CD4-positive, alpha-beta T cell treated with Interleukin-4 for 1 hour (primary cell): Measurements from ENCODE around the gene PDIA4.
"Not testable (repeated sequence)": the region's sequence is repeated elsewhere in the genome, so short reads cannot be mapped to it uniquely, and the experiment has no call there.

ENCODE experiments used
- DNase-seq, 2 donors: peaks; one replicate each; pipeline ENCODE4 v3.0.0-alpha.2; 2020 to 2022

PDIA4 gene

DNA sequence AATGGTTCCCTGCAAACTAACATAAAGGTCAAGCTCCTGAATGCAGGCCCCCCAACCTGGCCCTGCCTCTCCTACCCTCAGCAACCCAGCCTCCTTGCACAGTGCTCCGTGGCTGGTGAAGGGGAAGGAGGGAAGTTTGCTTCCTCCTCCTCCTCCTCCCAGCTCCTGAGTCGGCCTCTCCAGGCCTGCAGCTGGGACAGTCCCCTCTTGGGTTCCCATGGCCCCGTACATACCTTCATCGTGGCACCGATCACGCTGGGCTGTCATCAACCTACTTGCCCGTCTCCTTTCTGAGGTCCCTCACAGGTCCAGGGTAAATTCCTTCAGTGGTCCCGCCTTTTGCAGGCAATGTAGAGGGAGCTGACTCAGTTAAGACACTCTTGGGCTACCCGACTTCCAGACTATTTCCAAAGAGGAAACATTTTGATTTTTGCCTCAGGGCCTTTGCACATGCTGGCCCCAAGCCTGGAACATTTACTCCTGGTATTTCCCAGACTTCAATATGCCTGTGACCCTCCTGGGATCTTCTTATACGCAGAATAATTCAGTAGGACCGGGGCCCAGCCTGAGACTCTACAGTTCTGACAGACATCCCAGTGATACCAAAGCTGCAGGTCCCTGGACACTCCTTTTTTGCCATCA lies 26.8 kb downstream of the PDIA4 start:
- no peak for DNase-seq

- no peak for DNase-seq
These were observed 27.3 kb downstream of the PDIA4 start for GRCh38 chr7:149000961-149001360.

GRCh38 chr7:148999192-148999591 lies 29.1 kb downstream of the PDIA4 start:
- no peak for DNase-seq

GRCh38 chr7:148997497-148997896 lies 30.8 kb downstream of the PDIA4 start:
- DNase-seq, result no peak

GRCh38 chr7:148994576-148994975 lies 33.7 kb downstream of the PDIA4 start:
- DNase-seq, result no peak

DNA sequence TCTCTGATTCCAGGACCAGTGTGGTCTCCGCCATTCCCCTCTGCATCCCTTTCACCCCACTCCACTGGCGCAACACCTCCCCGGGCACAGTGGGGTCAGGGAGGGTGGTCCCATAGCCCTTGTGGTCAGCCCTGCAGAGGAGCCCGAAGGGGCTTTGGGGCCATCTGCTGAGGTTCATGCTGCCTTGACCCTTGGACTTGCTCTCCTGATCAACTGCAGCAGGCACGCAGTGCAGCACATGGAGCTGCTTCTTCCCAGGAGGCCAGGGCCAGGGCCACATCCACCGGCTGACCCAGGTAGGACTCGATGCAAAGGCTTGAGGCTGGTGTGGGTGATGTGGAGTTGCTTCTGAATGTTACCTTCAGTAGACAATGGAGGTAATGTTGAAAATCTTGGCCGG lies 35.1 kb downstream of the PDIA4 start:
- DNase-seq, result no peak

- no peak for DNase-seq
These were observed 36.8 kb downstream of the PDIA4 start for GRCh38 chr7:148991536-148991935.

- no peak for DNase-seq
These were observed 40.4 kb downstream of the PDIA4 start for GRCh38 chr7:148987751-148988512.

GRCh38 chr7:148987010-148987750 lies 41.1 kb downstream of the PDIA4 start:
- peak; percentile 88 to 91 for DNase-seq

DNA sequence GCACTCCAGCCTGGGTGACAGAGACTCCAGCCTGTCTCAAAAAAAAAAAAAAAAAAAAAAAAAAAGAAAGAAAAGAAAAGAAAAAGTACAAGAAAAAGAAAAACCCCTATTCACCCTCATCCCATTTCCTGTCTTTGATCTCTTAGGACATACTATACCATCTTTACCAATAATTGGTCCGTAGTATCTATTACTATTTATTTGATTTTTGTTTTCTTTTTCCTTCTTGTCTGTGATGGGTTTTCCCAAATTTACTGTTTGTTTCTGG lies 41.6 kb downstream of the PDIA4 start:
- DNase-seq, result no peak

GRCh38 chr7:148983200-148984146 lies 44.8 kb downstream of the PDIA4 start:
- DNase-seq, result peak; percentile 85 to 88

DNA sequence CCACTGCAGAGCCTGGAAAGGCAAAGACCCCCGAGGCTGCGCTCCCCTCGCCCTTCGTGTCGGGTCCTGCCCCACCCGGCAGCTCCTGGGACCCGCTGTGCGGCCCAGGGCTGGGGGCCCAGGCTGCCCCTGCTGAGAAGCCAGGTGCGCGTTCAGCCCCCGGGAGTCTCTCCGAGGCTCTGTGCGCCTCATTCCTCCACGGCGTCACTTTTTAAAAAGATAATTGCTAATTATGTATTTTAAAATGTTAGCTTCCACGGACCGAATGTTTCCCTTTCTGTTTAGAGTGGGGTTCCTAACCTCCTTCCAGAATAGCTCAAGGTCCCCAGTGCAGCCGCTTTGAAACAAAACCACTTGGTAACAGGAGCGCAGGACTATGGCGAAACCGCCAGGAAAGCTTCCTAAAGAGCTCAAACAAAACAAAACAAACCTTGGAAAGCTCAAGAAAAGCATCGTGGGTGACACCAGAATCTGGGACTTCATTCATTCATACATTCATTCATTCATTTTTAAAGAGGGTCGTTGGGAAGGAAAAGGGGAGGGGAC lies 45.6 kb downstream of the PDIA4 start:
- no peak for DNase-seq

- DNase-seq, result peak; percentile 31 to 64
These were observed 48.5 kb downstream of the PDIA4 start for GRCh38 chr7:148979827-148980226.

- DNase-seq, result not testable (repeated sequence)
These were observed 49.2 kb downstream of the PDIA4 start for GRCh38 chr7:148979072-148979471.

DNA sequence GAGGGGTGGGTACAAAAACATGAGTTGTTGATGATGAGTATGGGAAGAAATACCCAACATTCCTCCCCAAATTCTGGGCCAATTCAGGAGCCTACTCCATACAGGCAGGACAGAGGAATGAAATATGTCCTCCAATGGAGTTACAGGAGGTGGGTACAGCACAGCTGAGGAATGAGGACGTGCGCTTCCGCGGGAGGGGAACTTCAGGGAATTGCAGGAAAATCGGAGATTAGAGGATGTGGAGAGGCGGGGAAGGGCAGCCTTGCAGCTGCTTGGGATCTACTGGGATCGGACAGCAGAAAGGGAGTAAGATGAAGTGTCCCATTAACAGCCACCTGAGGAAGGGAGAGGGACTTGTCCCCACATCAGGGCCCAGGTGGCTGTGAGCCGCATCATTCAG lies 50.2 kb downstream of the PDIA4 start:
- DNase-seq, result no peak

GRCh38 chr7:148975896-148976295 lies 52.4 kb downstream of the PDIA4 start:
- DNase-seq, result no peak

GRCh38 chr7:148973256-148973655 lies 55.0 kb downstream of the PDIA4 start:
- no peak for DNase-seq

- DNase-seq, result no peak
These were observed 55.9 kb downstream of the PDIA4 start for GRCh38 chr7:148972375-148972774.

DNA sequence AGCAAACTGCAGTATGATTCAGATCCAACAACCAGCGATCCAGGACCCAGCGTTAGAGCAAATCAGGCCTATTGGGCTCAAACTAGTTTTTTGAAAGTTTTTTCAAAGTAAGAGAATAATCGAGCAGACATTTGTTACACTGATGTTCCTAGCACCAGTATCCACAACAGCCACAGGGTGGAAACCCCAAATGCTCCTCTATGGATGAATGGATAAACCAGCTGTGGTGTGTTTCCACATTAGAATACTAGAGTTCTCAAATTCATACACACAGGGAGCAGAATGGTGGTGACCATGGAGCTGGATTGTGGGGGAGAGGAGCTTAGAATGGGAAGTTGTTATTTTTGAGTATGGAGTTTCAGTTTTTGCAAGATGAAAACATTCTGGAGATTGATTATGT lies 60.7 kb downstream of the PDIA4 start:
- DNase-seq, result no peak

- DNase-seq, result no peak
These were observed 61.3 kb downstream of the PDIA4 start for GRCh38 chr7:148967032-148967372.

- DNase-seq, result peak in 1 of 2 donors; percentile 52
These were observed 63.6 kb downstream of the PDIA4 start for GRCh38 chr7:148964483-148965267.
